H1 (cell line): ENCODE results near the gene ACMSD. TPM values are rescaled to one million over a fixed set of nuclear protein-coding genes. Genes with fewer than 3 reads are reported as not detected.

ENCODE experiments used
- ATF3 ChIP-seq: IDR thresholded peaks from 2 replicates; pipeline ENCODE4 v1.6.1; 2011; ENCODE audit warnings: low read depth, mild to moderate bottlenecking, low read length; ENCODE audit not compliant: insufficient read depth
- GABPA ChIP-seq: IDR thresholded peaks from 2 replicates; pipeline ENCODE4 v1.6.1; 2011; ENCODE audit warnings: mild to moderate bottlenecking, low read length, moderate library complexity, borderline replicate concordance; ENCODE audit not compliant: insufficient read depth
- SUZ12 ChIP-seq: fragments of 200-600 bp; sonication (generic); IDR thresholded peaks from 2 replicates; pipeline ENCODE4 v1.6.1; 2012; ENCODE audit warnings: mild to moderate bottlenecking, inconsistent platforms, low read length, moderate library complexity, mixed read lengths
- polyA plus RNA-seq, 7 experiments: library from polyadenylated mRNA; depleted of rRNA in 3 of 7; stranded (reverse) in 5 of 7; unstranded in 2 of 7; fragments of >200 nt in 5 of 7; fragments of 200-250 nt in 2 of 7; gene quantifications; 1 replicate in 5 of 7; 2 replicates in 1 of 7; 4 replicates in 1 of 7; pipeline versions ENCODE4 v1.2.1 to v1.2.3, GENCODE V29; 2011 to 2013; ENCODE audit warnings: missing spikeins in 2 of 7, mixed read lengths in 2 of 7
- total RNA-seq: library from RNA; stranded (reverse); fragmentation: NEBNext Ultra II Directional; extraction: Animal tissue kit (Norgen Biotek cat#: 25700); gene quantifications from 2 replicates; pipeline ENCODE4 v1.2.1, GENCODE V29; 2021
- TF ChIP-seq, protein P1 (sequence below): fragments of 300-600 bp; sonication (generic); IDR thresholded peaks from 2 replicates; pipeline ENCODE4 v1.7.1; 2012; ENCODE audit warnings: low read length, moderate library complexity, mild to moderate bottlenecking, inconsistent platforms; ENCODE audit not compliant: insufficient replicate concordance

The ACMSD gene
- total and polyA plus RNA-seq, 2 of the 8 experiments (the other 6 are each of a cell fraction or from before 2014, with no cell fraction given): not detected

- TF ChIP-seq, protein P1, sequence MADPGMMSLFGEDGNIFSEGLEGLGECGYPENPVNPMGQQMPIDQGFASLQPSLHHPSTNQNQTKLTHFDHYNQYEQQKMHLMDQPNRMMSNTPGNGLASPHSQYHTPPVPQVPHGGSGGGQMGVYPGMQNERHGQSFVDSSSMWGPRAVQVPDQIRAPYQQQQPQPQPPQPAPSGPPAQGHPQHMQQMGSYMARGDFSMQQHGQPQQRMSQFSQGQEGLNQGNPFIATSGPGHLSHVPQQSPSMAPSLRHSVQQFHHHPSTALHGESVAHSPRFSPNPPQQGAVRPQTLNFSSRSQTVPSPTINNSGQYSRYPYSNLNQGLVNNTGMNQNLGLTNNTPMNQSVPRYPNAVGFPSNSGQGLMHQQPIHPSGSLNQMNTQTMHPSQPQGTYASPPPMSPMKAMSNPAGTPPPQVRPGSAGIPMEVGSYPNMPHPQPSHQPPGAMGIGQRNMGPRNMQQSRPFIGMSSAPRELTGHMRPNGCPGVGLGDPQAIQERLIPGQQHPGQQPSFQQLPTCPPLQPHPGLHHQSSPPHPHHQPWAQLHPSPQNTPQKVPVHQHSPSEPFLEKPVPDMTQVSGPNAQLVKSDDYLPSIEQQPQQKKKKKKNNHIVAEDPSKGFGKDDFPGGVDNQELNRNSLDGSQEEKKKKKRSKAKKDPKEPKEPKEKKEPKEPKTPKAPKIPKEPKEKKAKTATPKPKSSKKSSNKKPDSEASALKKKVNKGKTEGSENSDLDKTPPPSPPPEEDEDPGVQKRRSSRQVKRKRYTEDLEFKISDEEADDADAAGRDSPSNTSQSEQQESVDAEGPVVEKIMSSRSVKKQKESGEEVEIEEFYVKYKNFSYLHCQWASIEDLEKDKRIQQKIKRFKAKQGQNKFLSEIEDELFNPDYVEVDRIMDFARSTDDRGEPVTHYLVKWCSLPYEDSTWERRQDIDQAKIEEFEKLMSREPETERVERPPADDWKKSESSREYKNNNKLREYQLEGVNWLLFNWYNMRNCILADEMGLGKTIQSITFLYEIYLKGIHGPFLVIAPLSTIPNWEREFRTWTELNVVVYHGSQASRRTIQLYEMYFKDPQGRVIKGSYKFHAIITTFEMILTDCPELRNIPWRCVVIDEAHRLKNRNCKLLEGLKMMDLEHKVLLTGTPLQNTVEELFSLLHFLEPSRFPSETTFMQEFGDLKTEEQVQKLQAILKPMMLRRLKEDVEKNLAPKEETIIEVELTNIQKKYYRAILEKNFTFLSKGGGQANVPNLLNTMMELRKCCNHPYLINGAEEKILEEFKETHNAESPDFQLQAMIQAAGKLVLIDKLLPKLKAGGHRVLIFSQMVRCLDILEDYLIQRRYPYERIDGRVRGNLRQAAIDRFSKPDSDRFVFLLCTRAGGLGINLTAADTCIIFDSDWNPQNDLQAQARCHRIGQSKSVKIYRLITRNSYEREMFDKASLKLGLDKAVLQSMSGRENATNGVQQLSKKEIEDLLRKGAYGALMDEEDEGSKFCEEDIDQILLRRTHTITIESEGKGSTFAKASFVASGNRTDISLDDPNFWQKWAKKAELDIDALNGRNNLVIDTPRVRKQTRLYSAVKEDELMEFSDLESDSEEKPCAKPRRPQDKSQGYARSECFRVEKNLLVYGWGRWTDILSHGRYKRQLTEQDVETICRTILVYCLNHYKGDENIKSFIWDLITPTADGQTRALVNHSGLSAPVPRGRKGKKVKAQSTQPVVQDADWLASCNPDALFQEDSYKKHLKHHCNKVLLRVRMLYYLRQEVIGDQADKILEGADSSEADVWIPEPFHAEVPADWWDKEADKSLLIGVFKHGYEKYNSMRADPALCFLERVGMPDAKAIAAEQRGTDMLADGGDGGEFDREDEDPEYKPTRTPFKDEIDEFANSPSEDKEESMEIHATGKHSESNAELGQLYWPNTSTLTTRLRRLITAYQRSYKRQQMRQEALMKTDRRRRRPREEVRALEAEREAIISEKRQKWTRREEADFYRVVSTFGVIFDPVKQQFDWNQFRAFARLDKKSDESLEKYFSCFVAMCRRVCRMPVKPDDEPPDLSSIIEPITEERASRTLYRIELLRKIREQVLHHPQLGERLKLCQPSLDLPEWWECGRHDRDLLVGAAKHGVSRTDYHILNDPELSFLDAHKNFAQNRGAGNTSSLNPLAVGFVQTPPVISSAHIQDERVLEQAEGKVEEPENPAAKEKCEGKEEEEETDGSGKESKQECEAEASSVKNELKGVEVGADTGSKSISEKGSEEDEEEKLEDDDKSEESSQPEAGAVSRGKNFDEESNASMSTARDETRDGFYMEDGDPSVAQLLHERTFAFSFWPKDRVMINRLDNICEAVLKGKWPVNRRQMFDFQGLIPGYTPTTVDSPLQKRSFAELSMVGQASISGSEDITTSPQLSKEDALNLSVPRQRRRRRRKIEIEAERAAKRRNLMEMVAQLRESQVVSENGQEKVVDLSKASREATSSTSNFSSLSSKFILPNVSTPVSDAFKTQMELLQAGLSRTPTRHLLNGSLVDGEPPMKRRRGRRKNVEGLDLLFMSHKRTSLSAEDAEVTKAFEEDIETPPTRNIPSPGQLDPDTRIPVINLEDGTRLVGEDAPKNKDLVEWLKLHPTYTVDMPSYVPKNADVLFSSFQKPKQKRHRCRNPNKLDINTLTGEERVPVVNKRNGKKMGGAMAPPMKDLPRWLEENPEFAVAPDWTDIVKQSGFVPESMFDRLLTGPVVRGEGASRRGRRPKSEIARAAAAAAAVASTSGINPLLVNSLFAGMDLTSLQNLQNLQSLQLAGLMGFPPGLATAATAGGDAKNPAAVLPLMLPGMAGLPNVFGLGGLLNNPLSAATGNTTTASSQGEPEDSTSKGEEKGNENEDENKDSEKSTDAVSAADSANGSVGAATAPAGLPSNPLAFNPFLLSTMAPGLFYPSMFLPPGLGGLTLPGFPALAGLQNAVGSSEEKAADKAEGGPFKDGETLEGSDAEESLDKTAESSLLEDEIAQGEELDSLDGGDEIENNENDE: no peak
- TF ChIP-seq GABPA (no peak), ATF3 (no peak), SUZ12 (no peak)
Observed at GRCh38 chr2:134943540-134943939, 105.1 kb downstream of the ACMSD start (continued).
